Loucy (cell line): ENCODE measurements around the gene PROX1.

Experiments
- H2AFZ ChIP-seq: fragments of 200-600 bp; sonication (generic); 2 replicates; pipeline ENCODE4 v1.6.0; 2016; ENCODE audit warnings: antibody characterized with exemption, mild to moderate bottlenecking, low read length, moderate library complexity
- H3F3A ChIP-seq: fragments of 200-600 bp; 2 replicates; pipeline ENCODE4 v1.6.0; 2016; ENCODE audit warnings: antibody characterized with exemption, low read depth, mild to moderate bottlenecking
- H3K27me3 ChIP-seq: fragments of 200-600 bp; sonication (generic); 2 replicates; pipeline ENCODE4 v1.6.1; 2014; ENCODE audit warnings: low read length, mild to moderate bottlenecking; ENCODE audit not compliant: insufficient read depth, poor library complexity, severe bottlenecking
- H3K36me3 ChIP-seq: fragments of 200-600 bp; sonication (generic); 2 replicates; pipeline ENCODE4 v1.6.1; 2016; ENCODE audit warnings: low read length; ENCODE audit not compliant: insufficient read depth
- H3K4me1 ChIP-seq: fragments of 200-600 bp; sonication (generic); 2 replicates; pipeline ENCODE4 v1.5.1; 2014; ENCODE audit warnings: low read length, mild to moderate bottlenecking; ENCODE audit not compliant: insufficient read depth, poor library complexity, severe bottlenecking
- H3K4me2 ChIP-seq: fragments of 200-600 bp; sonication (generic); 2 replicates; pipeline ENCODE4 v1.6.0; 2014; ENCODE audit warnings: antibody characterized with exemption, low read length, low read depth, mild to moderate bottlenecking; ENCODE audit not compliant: poor library complexity, severe bottlenecking
- H3K4me3 ChIP-seq: fragments of 200-600 bp; sonication (generic); 2 replicates; pipeline ENCODE4 v1.5.1; 2014; ENCODE audit warnings: low read length, mild to moderate bottlenecking, mixed read lengths; ENCODE audit not compliant: poor library complexity, severe bottlenecking
- H3K79me2 ChIP-seq: fragments of 200-600 bp; sonication (generic); 2 replicates; pipeline ENCODE4 v1.6.1; 2014; ENCODE audit warnings: low read length; ENCODE audit not compliant: insufficient read depth
- H3K9ac ChIP-seq: fragments of 200-600 bp; sonication (generic); 2 replicates; pipeline ENCODE4 v1.6.0; 2014; ENCODE audit warnings: mild to moderate bottlenecking, low read depth, low read length, moderate library complexity; ENCODE audit not compliant: poor library complexity, severe bottlenecking
- H3K9me2 ChIP-seq: fragments of 200-600 bp; sonication (generic); replicated peaks from 2 replicates; pipeline ENCODE4 v1.6.1; 2016; ENCODE audit warnings: low read depth, low read length, mixed read lengths
- H3K9me3 ChIP-seq: fragments of 200-600 bp; sonication (generic); 2 replicates; pipeline ENCODE4 v1.6.1; 2014; ENCODE audit warnings: mild to moderate bottlenecking, antibody characterized with exemption, low read length, low read depth; ENCODE audit not compliant: insufficient read depth
- H4K20me1 ChIP-seq: fragments of 200-600 bp; sonication (generic); 2 replicates; pipeline ENCODE4 v1.6.0; 2014; ENCODE audit warnings: antibody characterized with exemption, low read length, mild to moderate bottlenecking; ENCODE audit not compliant: insufficient read depth, poor library complexity, severe bottlenecking
- EZH2phosphoT487 ChIP-seq: fragments of 200-600 bp; IDR thresholded peaks from 2 replicates; pipeline ENCODE4 v1.6.1; 2018; ENCODE audit warnings: antibody characterized with exemption, mild to moderate bottlenecking, moderate library complexity, borderline replicate concordance
- TF ChIP-seq, protein P1 (sequence below): fragments of 200-600 bp; sonication (generic); conservative IDR thresholded peaks from 2 replicates; pipeline ENCODE4 v1.5.1; 2014; ENCODE audit warnings: mild to moderate bottlenecking, antibody characterized with exemption, low read length

Gene PROX1

DNA sequence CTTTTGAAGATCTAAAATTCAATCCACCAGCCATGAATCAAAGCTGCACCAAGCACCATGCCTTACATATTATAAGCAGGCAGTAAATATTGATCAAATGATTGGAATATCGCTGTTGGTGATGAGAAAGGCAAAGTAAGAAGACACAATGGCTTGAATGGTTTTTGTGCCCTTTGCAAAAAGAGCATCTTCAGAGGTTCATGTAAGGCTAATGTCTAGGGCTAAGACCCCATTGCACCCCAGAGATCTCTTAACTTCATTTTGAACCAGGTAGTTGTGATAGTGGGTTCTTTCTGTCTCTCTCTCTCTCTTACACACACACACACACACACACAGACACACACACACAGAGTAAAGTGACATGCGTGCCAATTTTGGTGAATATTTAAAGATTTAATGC is 12.0 kb downstream of the PROX1 start:
- Histone ChIP-seq H3F3A (no peaks in the 10 kb centered on the region), H3K4me2 (no peak overlapping the region), H3K4me1 (no peaks in the 10 kb centered on the region), H3K9me2 (no peaks in the 10 kb centered on the region), H3K9me3 (no peaks in the 10 kb centered on the region), H3K36me3 (no peaks in the 10 kb centered on the region), H3K79me2 (no peaks in the 10 kb centered on the region), H3K4me3 (no peak overlapping the region), H4K20me1 (no peaks in the 10 kb centered on the region), H3K9ac (no peak overlapping the region), H2AFZ (no peak overlapping the region), H3K27me3 (no peaks in the 10 kb centered on the region)
- no peak for TF ChIP-seq EZH2phosphoT487
- TF ChIP-seq, protein P1, sequence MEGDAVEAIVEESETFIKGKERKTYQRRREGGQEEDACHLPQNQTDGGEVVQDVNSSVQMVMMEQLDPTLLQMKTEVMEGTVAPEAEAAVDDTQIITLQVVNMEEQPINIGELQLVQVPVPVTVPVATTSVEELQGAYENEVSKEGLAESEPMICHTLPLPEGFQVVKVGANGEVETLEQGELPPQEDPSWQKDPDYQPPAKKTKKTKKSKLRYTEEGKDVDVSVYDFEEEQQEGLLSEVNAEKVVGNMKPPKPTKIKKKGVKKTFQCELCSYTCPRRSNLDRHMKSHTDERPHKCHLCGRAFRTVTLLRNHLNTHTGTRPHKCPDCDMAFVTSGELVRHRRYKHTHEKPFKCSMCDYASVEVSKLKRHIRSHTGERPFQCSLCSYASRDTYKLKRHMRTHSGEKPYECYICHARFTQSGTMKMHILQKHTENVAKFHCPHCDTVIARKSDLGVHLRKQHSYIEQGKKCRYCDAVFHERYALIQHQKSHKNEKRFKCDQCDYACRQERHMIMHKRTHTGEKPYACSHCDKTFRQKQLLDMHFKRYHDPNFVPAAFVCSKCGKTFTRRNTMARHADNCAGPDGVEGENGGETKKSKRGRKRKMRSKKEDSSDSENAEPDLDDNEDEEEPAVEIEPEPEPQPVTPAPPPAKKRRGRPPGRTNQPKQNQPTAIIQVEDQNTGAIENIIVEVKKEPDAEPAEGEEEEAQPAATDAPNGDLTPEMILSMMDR = no peak

DNA sequence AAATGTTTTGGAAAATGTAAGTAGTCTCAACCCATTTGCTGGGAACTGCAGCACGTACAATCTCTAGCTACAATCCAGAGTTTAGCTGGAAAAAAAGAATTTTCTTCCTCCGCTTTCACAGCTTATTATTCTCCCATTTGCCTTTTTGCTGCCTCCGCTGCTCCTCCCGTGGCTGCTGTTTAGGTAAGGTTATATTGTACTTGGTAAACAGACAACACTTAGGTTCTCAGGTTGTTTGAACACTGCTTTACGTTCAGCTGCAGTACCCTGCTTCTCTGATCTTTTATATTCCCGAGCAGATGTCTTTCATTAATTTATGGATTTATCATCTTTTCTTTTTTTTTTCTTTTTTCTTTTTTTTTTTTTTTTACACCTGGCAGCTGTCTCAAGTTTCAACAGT is 14.3 kb downstream of the PROX1 start:
- Histone ChIP-seq H3K9me2 (no peaks in the 10 kb centered on the region), H4K20me1 (no peaks in the 10 kb centered on the region), H3K79me2 (no peaks in the 10 kb centered on the region), H3K27me3 (no peaks in the 10 kb centered on the region), H3K36me3 (no peaks in the 10 kb centered on the region), H3K4me3 (no peak overlapping the region), H3F3A (no peaks in the 10 kb centered on the region), H3K9ac (no peak overlapping the region), H3K4me2 (no peak overlapping the region), H3K4me1 (no peaks in the 10 kb centered on the region), H3K9me3 (no peaks in the 10 kb centered on the region), H2AFZ (no peak overlapping the region)
- no peak for TF ChIP-seq EZH2phosphoT487

DNA sequence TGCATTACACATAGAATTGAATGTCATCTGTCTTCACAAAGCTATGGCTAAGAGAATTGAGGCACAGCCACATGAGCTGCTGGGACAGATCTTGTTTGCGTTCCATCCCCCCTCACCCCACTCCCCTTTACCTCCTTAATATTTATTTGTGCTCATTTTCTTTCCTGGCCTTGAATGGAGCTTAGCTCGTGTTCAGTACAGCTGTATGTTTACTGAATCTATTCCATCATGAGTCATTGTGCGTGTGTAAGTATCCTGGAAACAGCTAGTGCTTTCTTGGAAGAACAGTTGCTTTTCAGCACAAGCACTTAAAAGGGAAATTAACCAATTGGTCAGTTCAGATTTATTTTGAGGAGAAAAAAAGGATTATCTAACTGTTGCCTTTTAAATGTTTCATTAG is 14.7 kb downstream of the PROX1 start:
- no peaks in the 10 kb centered on the region for H3K79me2 ChIP-seq
- H3K9ac ChIP-seq = no peak overlapping the region
- H4K20me1 ChIP-seq = no peaks in the 10 kb centered on the region
- no peaks in the 10 kb centered on the region for H3K9me3 ChIP-seq
- no peaks in the 10 kb centered on the region for H3F3A ChIP-seq
- H3K4me3 ChIP-seq = no peak overlapping the region
- H3K27me3 ChIP-seq = no peaks in the 10 kb centered on the region
- H3K9me2 ChIP-seq = no peaks in the 10 kb centered on the region
- H3K36me3 ChIP-seq = no peaks in the 10 kb centered on the region
- H3K4me1 ChIP-seq = no peaks in the 10 kb centered on the region
- no peak overlapping the region for H3K4me2 ChIP-seq
- H2AFZ ChIP-seq = no peak overlapping the region
- no peak for TF ChIP-seq EZH2phosphoT487
- TF ChIP-seq, protein P1 = no peak

DNA sequence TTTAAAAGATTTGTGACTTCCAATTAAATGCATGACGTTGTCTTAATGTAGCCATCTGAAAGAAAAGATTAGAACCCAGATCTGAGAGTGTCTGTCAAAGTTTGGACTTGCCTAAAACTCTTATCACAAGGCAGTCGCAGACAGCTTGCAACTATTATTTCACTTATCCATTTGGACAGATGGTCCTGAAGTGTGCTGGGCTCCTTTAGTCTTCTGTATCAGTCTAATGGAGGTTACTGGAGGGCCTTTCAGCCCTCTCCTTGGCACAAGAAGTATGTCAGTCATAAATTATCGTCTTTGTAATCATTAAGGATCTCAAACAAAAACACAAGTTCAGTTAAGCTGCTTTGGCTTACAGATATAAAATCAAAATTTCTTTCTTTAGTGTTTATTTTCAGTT is 15.5 kb downstream of the PROX1 start:
- Histone ChIP-seq H3K27me3 (no peaks in the 10 kb centered on the region), H2AFZ (no peak overlapping the region), H3K79me2 (no peaks in the 10 kb centered on the region), H3K4me1 (no peaks in the 10 kb centered on the region), H3K9ac (no peak overlapping the region), H3K9me2 (no peaks in the 10 kb centered on the region), H3K4me3 (no peak overlapping the region), H3F3A (no peaks in the 10 kb centered on the region), H3K36me3 (no peaks in the 10 kb centered on the region), H4K20me1 (no peaks in the 10 kb centered on the region), H3K9me3 (no peaks in the 10 kb centered on the region), H3K4me2 (no peak overlapping the region)
- no peak for TF ChIP-seq EZH2phosphoT487
